Thoracic aorta (tissue), 2 donors: ENCODE measurements around the gene LSM14B. TPM values are rescaled to one million over a fixed set of nuclear protein-coding genes. Genes with fewer than 3 reads are reported as not detected.

Source experiments
- ATAC-seq: fragments of 150-250 bp; one replicate; pipeline ENCODE4 v1.8.0; 2017; ENCODE audit warnings: low read depth; ENCODE audit not compliant: insufficient number of reproducible peaks, low FRiP score
- DNase-seq: peaks from one replicate; pipeline ENCODE4 v3.0.0-alpha.2; 2020; ENCODE audit warnings: low spot score
- H3K27ac ChIP-seq, 2 donors: fragments of 200-600 bp; sonication (generic); 1 replicate in 1 of 2; 2 replicates in 1 of 2; pipeline ENCODE4 v1.5.1; 2016; ENCODE audit warnings: mild to moderate bottlenecking in 2 of 2, moderate library complexity in 2 of 2
- H3K27me3 ChIP-seq: fragments of 200-600 bp; sonication (generic); replicated peaks from 2 replicates; pipeline ENCODE4 v1.6.0; 2016; ENCODE audit warnings: mild to moderate bottlenecking; ENCODE audit not compliant: insufficient read depth
- H3K36me3 ChIP-seq: fragments of 200-600 bp; sonication (generic); one replicate; pipeline ENCODE4 v1.5.1; 2016
- H3K4me1 ChIP-seq, 2 donors: fragments of 200-600 bp; sonication (generic); 1 replicate in 1 of 2; 2 replicates in 1 of 2; pipeline versions ENCODE4 v1.5.1 to v1.6.0; 2016; ENCODE audit warnings: low read depth in 2 of 2, mild to moderate bottlenecking in 1 of 2; ENCODE audit not compliant: control insufficient read depth in 1 of 2
- H3K4me3 ChIP-seq: fragments of 200-600 bp; sonication (generic); 2 replicates; pipeline ENCODE4 v1.5.1; 2016; ENCODE audit warnings: mild to moderate bottlenecking
- H3K9me3 ChIP-seq: fragments of 200-600 bp; sonication (generic); 2 replicates; pipeline ENCODE4 v1.5.1; 2016
- total RNA-seq, 2 donors: library from RNA; depleted of rRNA; stranded (reverse); fragments of >200 nt; gene quantifications; one replicate each; pipeline versions ENCODE4 v1.1.0 to v1.2.3, GENCODE V29; 2016
- TF ChIP-seq, protein P1 (sequence below): fragments of 200-600 bp; sonication (generic); IDR thresholded peaks from one replicate; pipeline ENCODE4 v1.5.1; 2019; ENCODE audit warnings: antibody characterized with exemption

Gene LSM14B
- total RNA-seq, 2 donors from 2014 or later = 11.4 to 38.7 TPM

DNA sequence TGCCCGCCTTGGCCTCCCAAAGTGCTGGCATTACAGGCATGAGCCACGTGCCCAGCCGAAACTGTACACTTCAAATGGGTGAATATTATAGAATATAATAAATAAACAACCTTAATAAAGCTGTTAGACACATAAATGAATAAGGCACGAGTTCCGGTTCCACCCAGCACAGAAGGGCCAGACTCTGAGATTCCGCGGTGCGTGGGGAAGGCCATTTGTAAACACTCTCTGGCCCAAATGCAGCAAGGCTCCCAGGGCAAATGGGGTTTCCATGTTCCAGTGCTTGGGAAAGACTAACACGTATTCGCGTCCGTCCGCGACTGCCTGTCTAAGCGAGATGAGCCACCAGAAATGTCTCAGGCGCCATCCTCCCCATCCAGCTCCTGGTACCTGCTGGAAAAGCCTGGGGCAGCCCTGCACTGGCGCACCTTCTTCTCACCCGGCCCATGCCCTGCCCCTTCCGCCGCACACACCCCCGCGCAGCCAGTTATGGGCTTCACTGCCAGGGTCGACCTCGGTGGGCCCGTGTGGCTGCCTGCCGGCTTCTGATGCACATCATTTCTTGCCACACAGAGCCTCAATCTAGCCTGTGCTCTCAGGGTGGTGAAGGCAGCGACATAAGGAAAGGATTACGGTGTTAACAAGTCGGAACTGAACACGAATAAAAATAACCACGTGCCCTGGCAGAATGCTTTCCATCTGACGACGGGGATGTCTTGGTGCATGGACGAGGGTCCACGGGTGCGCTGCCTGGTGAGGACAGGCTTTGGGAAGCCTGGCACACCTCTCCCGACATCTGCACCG lies 5.5 kb upstream of the LSM14B start:
- no peak for DNase-seq

DNA sequence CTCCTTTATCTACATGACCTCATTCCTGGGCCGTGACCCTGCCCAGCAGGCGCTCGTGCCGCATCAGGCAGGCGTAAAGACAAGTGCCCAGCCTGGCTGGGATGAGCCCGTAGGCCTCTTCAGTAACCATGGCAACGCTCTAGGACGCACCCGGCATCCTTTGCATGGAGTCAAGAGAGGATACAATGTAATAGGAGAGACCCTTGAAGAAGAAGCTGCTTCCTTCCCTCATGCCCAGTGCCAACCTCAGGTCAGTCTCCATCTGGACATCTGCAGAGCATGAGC lies 5.0 kb upstream of the LSM14B start:
- H3K9me3 ChIP-seq = peaks cover 12% of the 10 kb centered on the region
- TF ChIP-seq, protein P1, sequence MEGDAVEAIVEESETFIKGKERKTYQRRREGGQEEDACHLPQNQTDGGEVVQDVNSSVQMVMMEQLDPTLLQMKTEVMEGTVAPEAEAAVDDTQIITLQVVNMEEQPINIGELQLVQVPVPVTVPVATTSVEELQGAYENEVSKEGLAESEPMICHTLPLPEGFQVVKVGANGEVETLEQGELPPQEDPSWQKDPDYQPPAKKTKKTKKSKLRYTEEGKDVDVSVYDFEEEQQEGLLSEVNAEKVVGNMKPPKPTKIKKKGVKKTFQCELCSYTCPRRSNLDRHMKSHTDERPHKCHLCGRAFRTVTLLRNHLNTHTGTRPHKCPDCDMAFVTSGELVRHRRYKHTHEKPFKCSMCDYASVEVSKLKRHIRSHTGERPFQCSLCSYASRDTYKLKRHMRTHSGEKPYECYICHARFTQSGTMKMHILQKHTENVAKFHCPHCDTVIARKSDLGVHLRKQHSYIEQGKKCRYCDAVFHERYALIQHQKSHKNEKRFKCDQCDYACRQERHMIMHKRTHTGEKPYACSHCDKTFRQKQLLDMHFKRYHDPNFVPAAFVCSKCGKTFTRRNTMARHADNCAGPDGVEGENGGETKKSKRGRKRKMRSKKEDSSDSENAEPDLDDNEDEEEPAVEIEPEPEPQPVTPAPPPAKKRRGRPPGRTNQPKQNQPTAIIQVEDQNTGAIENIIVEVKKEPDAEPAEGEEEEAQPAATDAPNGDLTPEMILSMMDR = no peak
- peaks cover 11 to 23% of the 10 kb centered on the region in 2 donors for H3K4me1 ChIP-seq
- no peak overlapping the region for H3K27ac ChIP-seq
- ATAC-seq = no peak
- H3K4me3 ChIP-seq = no peak overlapping the region
- DNase-seq = no peak
- H3K36me3 ChIP-seq = no peaks in the 10 kb centered on the region
- H3K27me3 ChIP-seq = no peaks in the 10 kb centered on the region

More for the DNA sequence above, 5.5 kb upstream of the LSM14B start:
- TF ChIP-seq, protein P1 = no peak
- H3K9me3 ChIP-seq = peaks cover 16% of the 10 kb centered on the region
- H3K27me3 ChIP-seq = no peaks in the 10 kb centered on the region
- no peak for ATAC-seq
- H3K27ac ChIP-seq = no peak overlapping the region
- no peaks in the 10 kb centered on the region for H3K36me3 ChIP-seq
- H3K4me3 ChIP-seq = no peak overlapping the region
- peaks cover 11 to 23% of the 10 kb centered on the region in 2 donors for H3K4me1 ChIP-seq

DNA sequence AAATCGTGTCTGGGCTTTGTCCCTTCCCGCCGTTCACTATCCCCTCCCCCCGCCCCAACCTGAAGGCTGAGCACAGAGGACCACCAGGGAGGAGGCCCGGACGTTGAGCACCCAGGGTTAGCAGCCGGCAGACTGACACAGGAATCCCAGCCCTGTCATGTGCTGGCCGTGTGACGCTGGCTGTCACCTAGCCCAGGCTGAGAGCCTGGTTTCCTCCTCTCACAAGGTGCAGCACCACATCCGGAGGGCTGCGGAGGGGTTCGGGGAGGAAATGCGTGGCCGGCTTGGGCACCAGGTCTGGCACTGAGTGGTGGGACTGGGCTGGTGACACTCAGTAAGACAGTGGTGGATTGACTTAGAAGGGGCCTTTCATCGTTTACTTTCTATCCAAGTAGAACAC lies 4.6 kb upstream of the LSM14B start:
- Histone ChIP-seq H3K4me3 (no peak overlapping the region), H3K4me1 (peaks cover 11 to 23% of the 10 kb centered on the region in 2 donors), H3K9me3 (peaks cover 8% of the 10 kb centered on the region), H3K36me3 (no peaks in the 10 kb centered on the region), H3K27ac (no peak overlapping the region), H3K27me3 (no peaks in the 10 kb centered on the region)
- TF ChIP-seq, protein P1 = no peak
- ATAC-seq = no peak
- DNase-seq = no peak

DNA sequence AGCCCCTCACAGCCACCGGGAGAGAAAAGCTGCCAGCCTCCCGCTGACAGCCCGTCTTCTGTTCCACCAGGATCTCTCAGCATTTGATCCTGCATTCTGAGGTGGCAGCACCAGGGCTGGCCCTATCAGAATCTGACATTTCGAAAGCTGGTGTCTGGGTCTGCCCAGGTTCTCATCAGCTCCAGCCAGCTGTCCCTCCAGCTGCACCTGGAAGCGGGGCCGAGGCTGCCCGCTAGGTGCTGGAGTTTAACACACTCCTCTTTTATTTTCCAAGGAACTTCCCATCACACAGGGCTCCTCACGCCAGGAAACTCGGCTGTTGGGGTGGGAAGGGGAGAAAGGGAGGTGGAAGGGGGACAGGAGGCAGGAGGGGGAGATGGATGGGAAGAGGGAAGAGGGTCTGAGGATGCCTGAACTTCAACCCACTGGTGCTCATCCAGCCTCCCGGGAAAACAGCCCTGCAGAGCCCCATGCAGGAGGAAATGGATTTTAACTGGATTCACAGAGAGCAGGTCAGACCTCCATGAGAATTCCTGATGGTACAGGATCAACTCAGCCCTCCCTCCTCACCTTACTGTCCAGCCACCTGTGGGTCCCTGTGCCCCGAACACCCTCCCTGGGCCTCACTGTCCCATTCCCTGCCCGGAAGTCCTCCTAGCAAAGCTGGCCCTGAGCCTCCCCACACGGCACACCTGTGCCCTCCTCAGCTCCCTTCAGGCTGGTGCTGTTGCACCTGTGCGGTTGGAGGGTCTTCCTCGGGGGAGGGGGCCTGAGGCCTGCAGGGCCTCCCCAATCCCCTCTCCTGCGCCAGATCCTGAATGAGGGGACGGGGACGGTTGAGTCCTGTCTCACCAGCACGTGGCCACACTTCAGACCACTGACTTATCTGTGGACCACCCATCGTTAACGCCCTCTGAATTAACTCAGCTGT lies 3.9 kb upstream of the LSM14B start:
- no peaks in the 10 kb centered on the region for H3K36me3 ChIP-seq
- H3K27me3 ChIP-seq = no peaks in the 10 kb centered on the region
- no peak for DNase-seq
- H3K9me3 ChIP-seq = peaks cover 1% of the 10 kb centered on the region
- no peak overlapping the region for H3K27ac ChIP-seq
- H3K4me1 ChIP-seq = peaks cover 14 to 27% of the 10 kb centered on the region in 2 donors
- ATAC-seq = no peak
- TF ChIP-seq, protein P1 = no peak
- H3K4me3 ChIP-seq = no peak overlapping the region

DNA sequence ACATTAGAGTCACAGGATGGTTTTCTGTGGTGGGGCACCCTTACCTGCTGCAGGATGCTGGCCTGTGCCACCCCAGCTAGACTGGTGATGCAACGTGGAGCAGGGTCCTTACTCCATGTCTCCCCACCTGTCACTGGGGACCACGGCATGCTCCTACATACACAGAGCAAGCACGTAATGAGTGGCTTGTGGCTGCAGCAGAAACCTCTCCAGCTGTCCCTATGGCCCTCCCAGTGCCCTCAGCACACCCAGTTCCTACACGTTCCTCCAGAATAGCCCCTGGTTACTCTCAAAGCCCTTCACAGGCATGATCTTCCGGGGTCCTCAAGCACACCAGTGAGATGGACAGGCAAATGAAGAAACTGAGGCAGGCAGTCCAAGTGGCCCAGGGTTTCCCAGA lies 3.2 kb upstream of the LSM14B start:
- Histone ChIP-seq H3K4me3 (no peak overlapping the region), H3K36me3 (no peaks in the 10 kb centered on the region), H3K27me3 (no peaks in the 10 kb centered on the region), H3K4me1 (peaks cover 22 to 34% of the 10 kb centered on the region in 2 donors), H3K27ac (peak overlapping the region in 1 of 2 donors; percentile 98), H3K9me3 (no peaks in the 10 kb centered on the region)
- TF ChIP-seq, protein P1 = no peak
- DNase-seq (no peak), ATAC-seq (no peak)
